Peyer's patch (tissue), 4 donors: ENCODE measurements around the gene AP2B1. TPM values are rescaled to one million over a fixed set of nuclear protein-coding genes. Genes with fewer than 3 reads are reported as not detected.
A peak's percentile ranks its signal among the peaks of the same experiment; 100 is the strongest.

ENCODE experiments used
- DNase-seq, 3 donors: peaks; one replicate each; pipeline ENCODE4 v3.0.0-alpha.2; 2017 to 2019
- H3K27ac ChIP-seq, 4 donors: fragments of 200-600 bp; sonication (generic); one replicate each; pipeline ENCODE4 v1.5.1; 2016 to 2019
- H3K27me3 ChIP-seq, 2 donors: fragments of 200-600 bp; sonication (generic); one replicate each; pipeline ENCODE4 v1.5.1; 2019
- H3K36me3 ChIP-seq, 3 donors: fragments of 200-600 bp; sonication (generic); one replicate each; pipeline ENCODE4 v1.5.1; 2016 to 2019
- H3K4me1 ChIP-seq, 4 donors: fragments of 200-600 bp; sonication (generic); one replicate each; pipeline ENCODE4 v1.5.1; 2016 to 2019
- H3K4me3 ChIP-seq, 4 donors: fragments of 200-600 bp; sonication (generic); 1 replicate in 3 of 4; 2 replicates in 1 of 4; pipeline ENCODE4 v1.5.1; 2016 to 2019; ENCODE audit warnings: mild to moderate bottlenecking in 1 of 4
- H3K9me3 ChIP-seq, 4 donors: fragments of 200-600 bp; sonication (generic); one replicate each; pipeline ENCODE4 v1.5.1; 2016 to 2019; ENCODE audit warnings: mild to moderate bottlenecking in 1 of 4
- CTCF ChIP-seq, 6 experiments: fragments of 450-650 bp in 4 of 6; fragments of 200-600 bp in 2 of 6; sonication (generic) in 1 of 6; IDR thresholded peaks; one replicate each; pipeline ENCODE4 v1.5.1; 2017 to 2019; ENCODE audit warnings: antibody characterized with exemption in 6 of 6, mild to moderate bottlenecking in 3 of 6, moderate library complexity in 1 of 6
- POLR2A ChIP-seq, 2 donors: fragments of 450-650 bp; IDR thresholded peaks; one replicate each; pipeline ENCODE4 v1.5.1; 2017; ENCODE audit warnings: antibody characterized with exemption in 2 of 2, mild to moderate bottlenecking in 2 of 2, moderate library complexity in 2 of 2
- total RNA-seq, 4 donors: library from RNA; depleted of rRNA; stranded (reverse); fragments of >200 nt; gene quantifications; one replicate each; pipeline ENCODE4 v1.1.0, GENCODE V29; 2016

AP2B1 gene
- total RNA-seq, 4 donors from 2014 or later: 46.2 to 75.3 (median 66.6) TPM

- Histone ChIP-seq H3K36me3 (peaks cover 0 to 60% (median 0%) of the 10 kb centered on the region in 3 donors), H3K4me1 (no peaks in the 10 kb centered on the region), H3K27me3 (no peaks in the 10 kb centered on the region), H3K9me3 (no peaks in the 10 kb centered on the region), H3K27ac (no peak overlapping the region), H3K4me3 (no peak overlapping the region)
- TF ChIP-seq POLR2A (IDR thresholded peaks at IDR 0.05) (no peak), CTCF (IDR thresholded peaks at IDR 0.05) (no peak)
- no peak for DNase-seq
These were observed 128.3 kb downstream of the AP2B1 start for GRCh38 chr17:35715416-35715815.

GRCh38 chr17:35716173-35716572 is 129.1 kb downstream of the AP2B1 start:
- no peaks in the 10 kb centered on the region for H3K9me3 ChIP-seq
- TF ChIP-seq POLR2A (IDR thresholded peaks at IDR 0.05): no peak
- TF ChIP-seq CTCF (IDR thresholded peaks at IDR 0.05): no peak
- no peaks in the 10 kb centered on the region for H3K4me1 ChIP-seq
- peaks cover 0 to 52% (median 0%) of the 10 kb centered on the region in 3 donors for H3K36me3 ChIP-seq
- no peak overlapping the region for H3K4me3 ChIP-seq
- no peaks in the 10 kb centered on the region for H3K27me3 ChIP-seq
- no peak overlapping the region for H3K27ac ChIP-seq
- DNase-seq: no peak

- no peaks in the 10 kb centered on the region for H3K9me3 ChIP-seq
- no peaks in the 10 kb centered on the region for H3K27me3 ChIP-seq
- no peak for DNase-seq
- H3K27ac ChIP-seq: peak overlapping the region in 1 of 4 donors; percentile 22
- H3K36me3 ChIP-seq: peaks cover 0 to 54% (median 0%) of the 10 kb centered on the region in 3 donors
- H3K4me1 ChIP-seq: no peaks in the 10 kb centered on the region
- TF ChIP-seq CTCF (IDR thresholded peaks at IDR 0.05): no peak
- TF ChIP-seq POLR2A (IDR thresholded peaks at IDR 0.05): no peak
- H3K4me3 ChIP-seq: no peak overlapping the region
These were observed 129.9 kb downstream of the AP2B1 start for GRCh38 chr17:35716897-35717465.

GRCh38 chr17:35717475-35717874 is 130.4 kb downstream of the AP2B1 start:
- no peak for DNase-seq
- no peak for TF ChIP-seq CTCF (IDR thresholded peaks at IDR 0.05)
- no peak for TF ChIP-seq POLR2A (IDR thresholded peaks at IDR 0.05)
- no peaks in the 10 kb centered on the region for H3K4me1 ChIP-seq
- peaks cover 0 to 57% (median 0%) of the 10 kb centered on the region in 3 donors for H3K36me3 ChIP-seq
- H3K27ac ChIP-seq: no peak overlapping the region
- no peak overlapping the region for H3K4me3 ChIP-seq
- no peaks in the 10 kb centered on the region for H3K27me3 ChIP-seq
- H3K9me3 ChIP-seq: no peaks in the 10 kb centered on the region

GRCh38 chr17:35723735-35724134 is 136.6 kb downstream of the AP2B1 start:
- H3K27me3 ChIP-seq: no peaks in the 10 kb centered on the region
- TF ChIP-seq CTCF (IDR thresholded peaks at IDR 0.05) (no peak), POLR2A (IDR thresholded peaks at IDR 0.05) (no peak)
- DNase-seq: no peak
- H3K9me3 ChIP-seq: no peaks in the 10 kb centered on the region
- H3K36me3 ChIP-seq: peaks cover 0 to 65% (median 0%) of the 10 kb centered on the region in 3 donors
- no peak overlapping the region for H3K4me3 ChIP-seq
- H3K4me1 ChIP-seq: peaks cover 0 to 11% (median 0%) of the 10 kb centered on the region in 4 donors
- H3K27ac ChIP-seq: no peak overlapping the region
